GM20000 (cell line): ENCODE measurements around the gene KIF21A.

Experiments
- DNase-seq: peaks from one replicate; pipeline ENCODE4 v3.0.0; 2012; ENCODE audit warnings: low spot score
- CTCF ChIP-seq: IDR thresholded peaks from 2 replicates; pipeline ENCODE4 v1.5.1; 2012; ENCODE audit warnings: mild to moderate bottlenecking, control low read depth; ENCODE audit errors: extremely low read depth, missing control alignments

Gene KIF21A

GRCh38 chr12:39329018-39329417, 113.9 kb downstream of the KIF21A start:
- no peak for DNase-seq
- no peak for TF ChIP-seq CTCF

- TF ChIP-seq CTCF: no peak
- DNase-seq: no peak
Observed at GRCh38 chr12:39327965-39328364, 115.0 kb downstream of the KIF21A start.

- DNase-seq: no peak
- TF ChIP-seq CTCF: no peak
Observed at GRCh38 chr12:39327510-39327909, 115.4 kb downstream of the KIF21A start.

GRCh38 chr12:39319180-39319579, 123.7 kb downstream of the KIF21A start:
- no peak for DNase-seq

GRCh38 chr12:39314547-39314946, 128.4 kb downstream of the KIF21A start:
- no peak for TF ChIP-seq CTCF

More at GRCh38 chr12:39319180-39319579, 123.7 kb downstream of the KIF21A start:
- TF ChIP-seq CTCF: no peak

GRCh38 chr12:39309516-39309915, 133.4 kb downstream of the KIF21A start:
- DNase-seq: no peak
- no peak for TF ChIP-seq CTCF

More at GRCh38 chr12:39314547-39314946, 128.4 kb downstream of the KIF21A start:
- DNase-seq: no peak

- no peak for TF ChIP-seq CTCF
- DNase-seq: no peak
Observed at GRCh38 chr12:39301422-39301821, 141.5 kb downstream of the KIF21A start.

- no peak for TF ChIP-seq CTCF
- DNase-seq: no peak
Observed at GRCh38 chr12:39300799-39301198, 142.1 kb downstream of the KIF21A start.
